ENCODE results near the gene NINJ2. TPM values are rescaled to one million over a fixed set of nuclear protein-coding genes. Genes with fewer than 3 reads are reported as not detected.

The NINJ2 gene
- total and polyA plus RNA-seq, 9 donors, result 0.48 to 3.4 (median 1.4) TPM; not detected in 2

- H3K4me1 ChIP-seq (ENCODE audit: insufficient read depth), result no peaks in the 10 kb centered on the region
- intact Hi-C loops (cut with DNase I), result no loop called here
- no peaks in the 10 kb centered on the region for H3K36me3 ChIP-seq
- H3K27ac ChIP-seq, result no peak overlapping the region
- no peaks in the 10 kb centered on the region for H3K9me3 ChIP-seq
- H3K27me3 ChIP-seq, result no peaks in the 10 kb centered on the region
- no peak for DNase-seq
- WGBS, 3 donors, result 88 to 92% (median 89%) methylated on average over 4 of the region's 4 CpGs
- H3K4me3 ChIP-seq, result no peak overlapping the region
- TF ChIP-seq EP300 (IDR thresholded peaks at IDR 0.05) (no peak), CTCF (IDR thresholded peaks at IDR 0.05) (no peak), POLR2A (IDR thresholded peaks at IDR 0.05) (no peak)
Measured at GRCh38 chr12:537772-538171, 125.5 kb downstream of the NINJ2 start.

- Histone ChIP-seq H3K9me3 (no peaks in the 10 kb centered on the region), H3K4me3 (no peak overlapping the region), H3K27ac (no peak overlapping the region), H3K27me3 (no peaks in the 10 kb centered on the region), H3K4me1 (ENCODE audit: insufficient read depth) (no peaks in the 10 kb centered on the region), H3K36me3 (no peaks in the 10 kb centered on the region)
- no peak for DNase-seq
- intact Hi-C loops (cut with DNase I), result no loop called here
- TF ChIP-seq EP300 (IDR thresholded peaks at IDR 0.05) (no peak), POLR2A (IDR thresholded peaks at IDR 0.05) (no peak), CTCF (IDR thresholded peaks at IDR 0.05) (no peak)
- WGBS, 3 donors, result 91 to 97% (median 94%) methylated on average over 3 of the region's 3 CpGs
Measured at GRCh38 chr12:536751-537245, 126.4 kb downstream of the NINJ2 start.

GRCh38 chr12:535396-535795 is 127.8 kb downstream of the NINJ2 start:
- H3K27ac ChIP-seq, result no peak overlapping the region
- H3K9me3 ChIP-seq, result no peaks in the 10 kb centered on the region
- no peak for TF ChIP-seq EP300 (IDR thresholded peaks at IDR 0.05)
- no peak for TF ChIP-seq POLR2A (IDR thresholded peaks at IDR 0.05)
- no peak for TF ChIP-seq CTCF (IDR thresholded peaks at IDR 0.05)
- no peaks in the 10 kb centered on the region for H3K4me1 ChIP-seq (ENCODE audit: insufficient read depth)
- no peaks in the 10 kb centered on the region for H3K36me3 ChIP-seq
- no peaks in the 10 kb centered on the region for H3K27me3 ChIP-seq
- 88 to 94% (median 91%) methylated on average over 7 of the region's 7 CpGs for WGBS, 3 donors
- intact Hi-C loops (cut with DNase I), result no loop called here
- no peak for DNase-seq
- no peak overlapping the region for H3K4me3 ChIP-seq

- no peak for DNase-seq
- no peak overlapping the region for H3K4me3 ChIP-seq
- H3K9me3 ChIP-seq, result no peaks in the 10 kb centered on the region
- no peak overlapping the region for H3K27ac ChIP-seq
- TF ChIP-seq POLR2A (IDR thresholded peaks at IDR 0.05) (no peak), EP300 (IDR thresholded peaks at IDR 0.05) (no peak), CTCF (IDR thresholded peaks at IDR 0.05) (no peak)
- WGBS, 3 donors, result 85 to 89% (median 88%) methylated on average over 14 of the region's 14 CpGs
- intact Hi-C loops (cut with DNase I), result no loop called here
- no peaks in the 10 kb centered on the region for H3K36me3 ChIP-seq
- no peaks in the 10 kb centered on the region for H3K4me1 ChIP-seq (ENCODE audit: insufficient read depth)
- H3K27me3 ChIP-seq, result no peaks in the 10 kb centered on the region
Measured at GRCh38 chr12:534216-534615, 129.0 kb downstream of the NINJ2 start.

Data from ovary (tissue), 9 donors.